Measurements from ENCODE around the gene PACSIN3. TPM values are rescaled to one million over a fixed set of nuclear protein-coding genes. Genes with fewer than 3 reads are reported as not detected.
"Not testable (repeated sequence)": the region's sequence is repeated elsewhere in the genome, so short reads cannot be mapped to it uniquely, and the experiment has no call there.

PACSIN3 gene
- polyA plus RNA-seq, 1 experiment = 25.2 TPM

DNA sequence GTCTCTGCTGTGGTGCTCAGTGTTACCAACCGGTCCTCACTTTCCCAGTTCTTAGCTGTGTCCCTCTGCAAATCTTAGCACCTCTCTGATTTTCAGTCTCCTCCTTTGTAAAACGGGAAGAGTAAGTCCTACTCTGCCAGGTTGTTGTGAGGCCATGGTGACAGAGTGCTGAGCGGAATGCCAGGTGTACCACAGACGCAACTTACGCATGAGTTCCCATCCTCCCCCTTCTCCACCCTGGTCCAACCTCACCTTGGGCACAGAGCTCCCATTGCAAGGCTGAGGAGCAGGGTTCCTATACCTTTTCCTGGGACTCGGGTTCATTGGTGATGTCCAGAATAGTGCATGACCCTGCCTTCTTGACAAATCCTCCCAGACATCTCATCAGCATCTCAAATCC, 21.2 kb upstream of the PACSIN3 start:
- DNase-seq (ENCODE audit: low read depth) = no peak
- H3K36me3 ChIP-seq (ENCODE audit: control insufficient read depth, insufficient read depth, low read length) = no peaks in the 10 kb centered on the region
- ChIA-PET POLR2A (no interaction called here), CTCF (no interaction called here)
- TF ChIP-seq, protein P1, sequence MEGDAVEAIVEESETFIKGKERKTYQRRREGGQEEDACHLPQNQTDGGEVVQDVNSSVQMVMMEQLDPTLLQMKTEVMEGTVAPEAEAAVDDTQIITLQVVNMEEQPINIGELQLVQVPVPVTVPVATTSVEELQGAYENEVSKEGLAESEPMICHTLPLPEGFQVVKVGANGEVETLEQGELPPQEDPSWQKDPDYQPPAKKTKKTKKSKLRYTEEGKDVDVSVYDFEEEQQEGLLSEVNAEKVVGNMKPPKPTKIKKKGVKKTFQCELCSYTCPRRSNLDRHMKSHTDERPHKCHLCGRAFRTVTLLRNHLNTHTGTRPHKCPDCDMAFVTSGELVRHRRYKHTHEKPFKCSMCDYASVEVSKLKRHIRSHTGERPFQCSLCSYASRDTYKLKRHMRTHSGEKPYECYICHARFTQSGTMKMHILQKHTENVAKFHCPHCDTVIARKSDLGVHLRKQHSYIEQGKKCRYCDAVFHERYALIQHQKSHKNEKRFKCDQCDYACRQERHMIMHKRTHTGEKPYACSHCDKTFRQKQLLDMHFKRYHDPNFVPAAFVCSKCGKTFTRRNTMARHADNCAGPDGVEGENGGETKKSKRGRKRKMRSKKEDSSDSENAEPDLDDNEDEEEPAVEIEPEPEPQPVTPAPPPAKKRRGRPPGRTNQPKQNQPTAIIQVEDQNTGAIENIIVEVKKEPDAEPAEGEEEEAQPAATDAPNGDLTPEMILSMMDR (IDR thresholded peaks at IDR 0.05; ENCODE audit: insufficient read depth, low read depth, low read length) = no peak
- no peaks in the 10 kb centered on the region for H3K27me3 ChIP-seq (ENCODE audit: control insufficient read depth, insufficient read depth, low read length)
- H3K4me3 ChIP-seq (ENCODE audit: low read depth, low read length) = no peak overlapping the region

DNA sequence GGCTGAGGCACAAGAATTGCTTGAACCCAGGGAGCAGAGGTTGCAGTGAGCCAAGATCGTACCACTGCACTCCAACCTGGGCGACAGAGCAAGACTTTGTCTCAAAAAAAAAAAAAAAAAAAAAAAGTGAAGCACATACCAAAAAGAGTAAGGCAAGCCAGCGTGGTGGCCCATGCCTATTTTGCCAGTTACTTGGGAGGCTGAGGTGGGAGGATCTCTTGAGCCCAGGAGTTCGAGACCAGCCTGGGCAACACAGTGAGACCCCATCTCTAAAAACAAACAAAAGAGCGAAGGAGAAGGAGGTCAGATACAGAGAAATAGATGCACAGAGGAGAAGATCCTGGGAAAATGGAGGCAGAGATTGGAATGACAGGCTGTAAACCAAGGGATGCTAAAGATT, 20.3 kb upstream of the PACSIN3 start:
- H3K4me3 ChIP-seq (ENCODE audit: low read depth, low read length); POLR2A ChIA-PET; DNase-seq (ENCODE audit: low read depth); H3K36me3 ChIP-seq (ENCODE audit: control insufficient read depth, insufficient read depth, low read length); H3K27me3 ChIP-seq (ENCODE audit: control insufficient read depth, insufficient read depth, low read length): not testable (repeated sequence)
- CTCF ChIA-PET = interaction anchor here (0.6 to 0.7 kb wide), 2 partner anchors 30 to 274 kb away, joined by 3 read pairs; no protein-coding TSS in a partner anchor

GRCh38 chr11:47204637-47204989, 18.4 kb upstream of the PACSIN3 start:
- ChIA-PET POLR2A (no interaction called here), CTCF (interaction anchor here (1.6 kb wide), 1 partner anchor 25 kb away, joined by 4 read pairs; no protein-coding TSS in a partner anchor)
- TF ChIP-seq, protein P1 (IDR thresholded peaks at IDR 0.05; ENCODE audit: insufficient read depth, low read depth, low read length) = no peak
- H3K27me3 ChIP-seq (ENCODE audit: control insufficient read depth, insufficient read depth, low read length) = no peaks in the 10 kb centered on the region
- no peak for DNase-seq (ENCODE audit: low read depth)
- H3K4me3 ChIP-seq (ENCODE audit: low read depth, low read length) = no peak overlapping the region
- no peaks in the 10 kb centered on the region for H3K36me3 ChIP-seq (ENCODE audit: control insufficient read depth, insufficient read depth, low read length)

DNA sequence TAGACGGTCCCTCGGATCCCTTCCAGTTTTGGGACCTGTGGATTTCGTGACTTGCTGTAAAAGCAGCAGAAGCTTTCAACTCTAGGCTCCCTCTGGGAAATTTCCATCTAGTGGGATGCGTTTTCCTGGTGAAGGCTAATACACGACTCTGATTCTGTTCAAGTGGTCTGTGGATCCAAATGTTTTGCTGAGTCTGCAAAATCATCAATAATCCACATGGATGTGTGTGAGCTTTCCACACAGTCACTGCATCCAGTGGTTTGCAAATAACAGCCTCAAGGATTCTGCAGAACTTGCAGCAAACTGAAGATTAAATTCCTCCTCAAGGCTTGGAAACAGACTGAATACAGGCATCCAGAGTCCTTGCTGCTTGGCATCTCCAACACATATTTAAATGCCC, 16.3 kb upstream of the PACSIN3 start:
- H3K4me3 ChIP-seq (ENCODE audit: low read depth, low read length) = no peak overlapping the region
- no peak for DNase-seq (ENCODE audit: low read depth)
- ChIA-PET POLR2A (no interaction called here), CTCF (interaction anchor here (1.0 kb wide), 1 partner anchor 14 kb away, joined by 4 read pairs; no protein-coding TSS in a partner anchor)
- TF ChIP-seq, protein P1 (IDR thresholded peaks at IDR 0.05; ENCODE audit: insufficient read depth, low read depth, low read length) = no peak
- no peaks in the 10 kb centered on the region for H3K36me3 ChIP-seq (ENCODE audit: control insufficient read depth, insufficient read depth, low read length)
- no peaks in the 10 kb centered on the region for H3K27me3 ChIP-seq (ENCODE audit: control insufficient read depth, insufficient read depth, low read length)

DNA sequence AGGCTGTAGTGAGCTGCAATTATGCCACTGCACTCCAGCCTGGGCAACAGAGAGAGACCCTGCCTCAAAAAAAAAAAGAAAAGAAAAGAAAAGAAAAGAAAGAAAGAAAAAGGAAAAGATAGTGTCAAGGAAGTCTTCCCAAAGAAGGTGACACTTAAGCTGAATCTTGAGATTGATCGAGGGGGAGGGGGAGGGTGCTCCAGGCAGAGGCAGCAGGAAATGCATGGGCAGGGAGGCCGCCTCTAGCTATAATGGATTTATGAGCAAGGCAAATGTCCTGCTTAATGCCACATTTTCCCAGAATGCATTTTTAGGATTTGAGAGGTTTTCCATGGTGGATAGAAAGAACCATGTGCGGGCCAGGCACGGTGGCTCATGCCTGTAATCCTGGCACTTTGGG, 14.8 kb upstream of the PACSIN3 start:
- DNase-seq (ENCODE audit: low read depth) = no peak
- H3K27me3 ChIP-seq (ENCODE audit: control insufficient read depth, insufficient read depth, low read length) = no peaks in the 10 kb centered on the region
- H3K4me3 ChIP-seq (ENCODE audit: low read depth, low read length) = no peak overlapping the region
- H3K36me3 ChIP-seq (ENCODE audit: control insufficient read depth, insufficient read depth, low read length) = no peaks in the 10 kb centered on the region
- ChIA-PET CTCF (no interaction called here), POLR2A (no interaction called here)
- TF ChIP-seq, protein P1 (IDR thresholded peaks at IDR 0.05; ENCODE audit: insufficient read depth, low read depth, low read length) = no peak

- H3K27me3 ChIP-seq (ENCODE audit: control insufficient read depth, insufficient read depth, low read length); POLR2A ChIA-PET; H3K36me3 ChIP-seq (ENCODE audit: control insufficient read depth, insufficient read depth, low read length); H3K4me3 ChIP-seq (ENCODE audit: low read depth, low read length); CTCF ChIA-PET; DNase-seq (ENCODE audit: low read depth): not testable (repeated sequence)
Observed at GRCh38 chr11:47198161-47198560, 11.9 kb upstream of the PACSIN3 start.
